Measurements from ENCODE around the gene KREMEN1.

The KREMEN1 gene

DNA sequence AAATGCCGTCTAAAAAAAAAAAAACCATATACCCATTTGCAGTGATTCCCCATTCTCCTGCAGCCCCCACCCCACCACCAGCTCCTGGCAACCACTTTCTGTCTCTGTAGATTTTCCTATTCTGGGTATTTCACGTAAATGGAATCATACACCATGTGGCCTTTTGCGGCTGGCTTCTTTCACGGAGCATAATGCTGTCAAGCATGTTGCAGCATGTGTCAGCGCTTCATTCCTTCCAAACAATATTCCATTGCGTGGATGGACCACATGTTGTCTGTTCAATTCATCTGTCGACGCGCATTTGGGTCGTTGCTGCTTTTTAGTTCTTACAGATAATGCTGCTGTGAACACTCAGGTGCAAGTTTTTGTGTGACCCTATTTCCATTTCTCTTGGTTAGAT, 118.1 kb downstream of the KREMEN1 start:
- no peak for TF ChIP-seq CTCF (IDR thresholded peaks at IDR 0.05)

DNA sequence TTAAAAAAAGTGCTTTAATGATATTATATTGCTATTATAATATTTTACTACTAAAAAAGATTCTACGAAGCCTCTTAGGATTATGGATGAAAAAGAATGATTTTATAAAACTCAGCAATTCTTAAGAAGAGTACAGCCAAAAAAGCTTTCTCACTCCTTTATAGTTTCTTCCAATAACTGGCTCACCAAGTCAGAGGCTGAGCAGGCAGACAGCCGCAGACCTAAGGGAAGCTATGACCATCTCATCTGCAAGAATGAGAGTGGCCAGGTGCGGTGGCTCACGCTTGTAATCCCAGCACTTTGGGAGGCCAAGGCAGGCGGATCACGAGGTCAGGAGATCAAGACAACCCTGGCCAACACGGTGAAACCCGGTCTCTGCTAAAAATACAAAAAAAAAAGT, 120.2 kb downstream of the KREMEN1 start:
- TF ChIP-seq CTCF (IDR thresholded peaks at IDR 0.05): no peak

GRCh38 chr22:29194184-29194583, 121.3 kb downstream of the KREMEN1 start:
- TF ChIP-seq CTCF (IDR thresholded peaks at IDR 0.05): no peak

DNA sequence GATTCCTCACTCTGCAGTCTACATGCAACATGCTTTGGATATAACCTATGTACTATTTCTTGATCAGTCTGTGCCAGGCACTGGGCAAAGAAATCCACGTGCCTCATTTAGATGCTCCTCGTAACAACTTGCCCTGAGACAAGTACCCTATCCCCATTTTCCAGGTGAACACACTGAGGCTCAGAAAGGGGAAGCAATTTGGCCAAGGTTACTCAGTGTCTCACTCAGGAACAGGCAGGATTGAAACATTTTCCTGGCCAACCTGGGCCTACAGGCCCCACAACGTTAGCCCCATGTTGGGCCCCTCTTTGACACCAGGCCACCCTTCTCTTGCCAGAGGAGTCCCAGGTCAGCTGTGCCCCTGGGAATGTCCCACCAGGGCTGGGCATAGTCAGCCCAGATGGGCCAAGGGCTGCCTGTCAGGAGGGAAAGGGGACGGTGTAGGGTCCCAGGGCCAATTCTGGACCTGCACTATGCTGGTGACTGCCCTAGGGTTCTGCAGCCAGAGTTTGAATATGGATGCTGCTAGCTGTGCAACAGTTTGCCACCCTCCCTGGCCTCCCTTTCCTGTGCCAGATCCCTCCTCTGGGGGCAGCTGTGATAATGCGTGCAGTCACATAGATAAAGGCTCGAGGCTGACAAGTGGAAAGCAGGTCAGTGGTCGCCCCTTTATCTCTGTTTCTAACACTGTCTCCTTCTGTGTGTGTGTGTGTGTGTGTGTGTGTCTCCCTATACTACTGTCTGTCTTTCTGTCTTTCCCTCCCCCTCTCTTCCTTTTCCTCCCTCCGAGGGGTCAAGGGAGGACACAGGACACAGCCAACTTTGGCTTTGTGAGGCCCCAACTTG, 122.5 kb downstream of the KREMEN1 start:
- no peak for TF ChIP-seq CTCF (IDR thresholded peaks at IDR 0.05)

GRCh38 chr22:29195964-29196666, 123.3 kb downstream of the KREMEN1 start:
- TF ChIP-seq CTCF (IDR thresholded peaks at IDR 0.05): no peak

GRCh38 chr22:29197096-29197495, 124.3 kb downstream of the KREMEN1 start:
- no peak for TF ChIP-seq CTCF (IDR thresholded peaks at IDR 0.05)

DNA sequence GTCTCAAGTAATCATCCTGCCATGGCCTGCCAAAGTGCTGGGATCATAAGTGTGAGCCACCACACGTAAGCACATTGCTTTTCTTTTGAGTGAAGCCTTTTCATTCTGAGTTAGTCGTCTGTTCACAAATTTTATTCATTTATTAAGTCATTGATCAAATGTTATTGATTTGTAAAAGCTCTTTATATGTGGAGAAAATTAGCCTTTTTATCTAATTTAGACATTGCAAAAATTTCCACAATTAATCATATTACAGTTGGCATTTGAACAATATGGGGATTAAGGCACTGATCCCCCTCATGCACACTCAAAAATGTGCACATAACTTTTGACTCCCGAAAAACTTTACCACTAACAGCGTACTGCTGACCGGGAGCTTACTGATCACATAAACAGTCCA, 125.4 kb downstream of the KREMEN1 start:
- no peak for TF ChIP-seq CTCF (IDR thresholded peaks at IDR 0.05)

All from LNCAP (cell line).